ENCODE data around the gene GPR15.

GPR15 gene

DNA sequence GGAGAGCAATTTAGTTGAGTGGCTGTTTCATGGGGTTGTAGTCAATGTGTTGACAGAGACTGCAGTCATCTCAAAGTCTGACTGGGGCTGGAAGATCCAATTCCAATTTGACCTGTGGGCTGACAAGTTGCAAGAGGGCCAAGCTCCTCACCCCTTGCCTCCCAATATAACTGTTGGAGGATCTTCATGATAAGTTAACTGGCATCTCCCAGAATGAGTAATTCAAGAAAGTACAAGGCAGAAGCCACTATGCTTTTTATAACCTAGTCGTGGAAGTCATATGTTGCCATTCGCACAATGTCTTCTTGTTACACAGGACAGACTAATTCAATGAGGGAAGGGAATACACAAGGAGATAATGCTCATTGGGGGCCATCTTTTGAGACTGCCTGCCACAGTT is 29.1 kb downstream of the GPR15 start:
- no peak overlapping the region for H3K27ac ChIP-seq (ENCODE audit: low read depth, low read length)
- no peak overlapping the region for H2AK5ac ChIP-seq (ENCODE audit: low read length)
- no peak overlapping the region for H3K9ac ChIP-seq (ENCODE audit: low read length)
- H3K36me3 ChIP-seq (ENCODE audit: control insufficient read depth, insufficient read depth, low read length), result no peaks in the 10 kb centered on the region
- H3K79me1 ChIP-seq (ENCODE audit: low read length), result no peaks in the 10 kb centered on the region
- no peaks in the 10 kb centered on the region for H3K79me2 ChIP-seq (ENCODE audit: control insufficient read depth, insufficient read depth, low read length)
- no peak for DNase-seq
- H3K4me2 ChIP-seq (ENCODE audit: low read length), result no peak overlapping the region
- H4K8ac ChIP-seq (ENCODE audit: low read depth, low read length), result no peak overlapping the region
- no peak overlapping the region for H3K56ac ChIP-seq (ENCODE audit: low read length)
- no peak overlapping the region for H3K18ac ChIP-seq (ENCODE audit: low read length)
- H3K23ac ChIP-seq (ENCODE audit: low read length), result no peak overlapping the region
- H3K4me3 ChIP-seq (ENCODE audit: low read length), result no peak overlapping the region
- no peak overlapping the region for H2BK120ac ChIP-seq (ENCODE audit: low read depth, low read length)
- no peak overlapping the region for H2BK5ac ChIP-seq (ENCODE audit: low read length)
- H4K5ac ChIP-seq (ENCODE audit: low read length), result no peak overlapping the region
- H3K4me1 ChIP-seq (ENCODE audit: control insufficient read depth, low read depth, low read length), result no peaks in the 10 kb centered on the region
- no peaks in the 10 kb centered on the region for H3K27me3 ChIP-seq (ENCODE audit: insufficient read depth, low read length, poor library complexity)
- no peak overlapping the region for H2BK15ac ChIP-seq (replicated peaks; ENCODE audit: low read depth)
- no CpG with 5 or more reads among the region's 2 CpGs for WGBS (ENCODE audit: extremely low coverage, insufficient coverage, low lambda C conversion rate)
- H3K4ac ChIP-seq (ENCODE audit: low read depth, low read length), result no peak overlapping the region

DNA sequence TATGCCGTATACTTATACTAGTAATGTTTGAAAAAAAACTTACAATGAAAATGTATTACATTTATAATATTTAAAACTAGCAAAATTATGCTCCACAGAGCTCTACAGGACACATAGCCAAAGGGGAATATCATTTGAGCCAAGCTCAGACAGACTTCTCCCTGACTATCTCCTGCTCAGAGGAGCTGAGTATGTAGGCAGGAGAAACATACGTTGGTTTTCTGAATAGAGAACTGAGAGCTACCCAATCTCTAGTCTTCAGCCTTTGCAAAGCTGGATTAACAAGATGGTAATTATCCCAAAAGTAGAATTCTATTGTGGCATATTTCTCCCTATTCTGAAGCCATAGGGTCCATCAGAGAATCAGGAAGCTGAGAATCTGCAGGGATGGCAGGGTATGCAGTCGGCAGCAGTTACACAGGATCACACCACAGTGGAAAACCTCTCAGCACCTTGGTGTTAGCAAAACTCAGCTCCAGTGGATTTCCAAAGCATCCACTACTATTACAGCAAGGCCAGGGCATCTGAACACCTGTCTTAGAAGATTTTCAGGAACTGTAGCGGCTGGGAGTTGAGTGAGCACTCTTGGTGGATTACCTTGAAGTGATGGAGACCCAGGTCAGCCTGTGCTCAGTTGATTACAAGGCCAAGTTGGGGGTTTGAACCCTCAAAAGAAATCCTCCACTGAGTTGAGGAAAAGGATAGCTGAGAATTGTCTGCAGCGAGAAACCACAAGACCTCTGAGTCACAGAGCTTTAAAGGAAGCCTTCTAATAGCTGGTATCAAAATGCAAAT is 30.1 kb downstream of the GPR15 start:
- no peak overlapping the region for H3K56ac ChIP-seq (ENCODE audit: low read length)
- no CpG with 5 or more reads among the region's 5 CpGs for WGBS (ENCODE audit: extremely low coverage, insufficient coverage, low lambda C conversion rate)
- H4K5ac ChIP-seq (ENCODE audit: low read length), result no peak overlapping the region
- no peaks in the 10 kb centered on the region for H3K79me2 ChIP-seq (ENCODE audit: control insufficient read depth, insufficient read depth, low read length)
- no peaks in the 10 kb centered on the region for H3K36me3 ChIP-seq (ENCODE audit: control insufficient read depth, insufficient read depth, low read length)
- H3K27ac ChIP-seq (ENCODE audit: low read depth, low read length), result no peak overlapping the region
- no peaks in the 10 kb centered on the region for H3K79me1 ChIP-seq (ENCODE audit: low read length)
- H3K27me3 ChIP-seq (ENCODE audit: insufficient read depth, low read length, poor library complexity), result no peaks in the 10 kb centered on the region
- H2BK120ac ChIP-seq (ENCODE audit: low read depth, low read length), result no peak overlapping the region
- no peak overlapping the region for H2BK15ac ChIP-seq (replicated peaks; ENCODE audit: low read depth)
- no peaks in the 10 kb centered on the region for H3K4me1 ChIP-seq (ENCODE audit: control insufficient read depth, low read depth, low read length)
- H3K4ac ChIP-seq (ENCODE audit: low read depth, low read length), result no peak overlapping the region
- H3K4me2 ChIP-seq (ENCODE audit: low read length), result no peak overlapping the region
- H2AK5ac ChIP-seq (ENCODE audit: low read length), result no peak overlapping the region
- H3K23ac ChIP-seq (ENCODE audit: low read length), result no peak overlapping the region
- no peak overlapping the region for H3K4me3 ChIP-seq (ENCODE audit: low read length)
- no peak for DNase-seq
- H3K9ac ChIP-seq (ENCODE audit: low read length), result no peak overlapping the region
- no peak overlapping the region for H3K18ac ChIP-seq (ENCODE audit: low read length)
- no peak overlapping the region for H2BK5ac ChIP-seq (ENCODE audit: low read length)
- no peak overlapping the region for H4K8ac ChIP-seq (ENCODE audit: low read depth, low read length)

DNA sequence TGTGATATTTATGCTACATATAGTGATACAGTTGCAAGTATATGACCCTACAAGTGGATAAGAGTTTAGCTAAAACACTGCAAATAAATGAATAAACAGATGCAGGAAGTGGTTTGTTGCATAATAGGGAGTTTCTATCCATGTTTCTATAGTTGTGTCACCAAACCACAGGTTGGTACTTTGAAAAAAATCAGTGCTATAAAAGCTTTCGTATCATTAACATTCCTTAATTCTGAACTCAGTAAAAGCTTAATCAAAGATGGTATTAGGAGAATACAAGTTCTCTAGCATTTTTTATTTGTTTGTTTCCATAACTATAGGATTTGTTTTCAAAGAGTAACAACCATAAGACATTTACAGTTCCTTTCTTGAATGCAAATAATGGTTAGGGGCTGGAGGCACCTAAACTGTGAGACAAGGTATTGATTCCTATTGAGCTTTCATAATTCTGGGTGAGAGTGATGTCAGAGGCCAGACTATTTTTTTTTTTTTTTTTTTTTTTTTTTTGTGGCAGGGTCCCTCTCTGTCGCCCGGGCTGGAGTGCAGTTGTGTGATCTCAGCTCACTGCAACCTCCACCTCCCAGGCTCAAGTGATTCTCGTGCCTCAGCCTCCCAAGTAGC is 32.0 kb downstream of the GPR15 start:
- no peak for DNase-seq
- Histone ChIP-seq H3K4me1 (ENCODE audit: control insufficient read depth, low read depth, low read length) (no peaks in the 10 kb centered on the region), H2AK5ac (ENCODE audit: low read length) (no peak overlapping the region), H2BK5ac (ENCODE audit: low read length) (no peak overlapping the region), H4K5ac (ENCODE audit: low read length) (no peak overlapping the region), H3K27ac (ENCODE audit: low read depth, low read length) (no peak overlapping the region), H3K27me3 (ENCODE audit: insufficient read depth, low read length, poor library complexity) (no peaks in the 10 kb centered on the region), H3K4ac (ENCODE audit: low read depth, low read length) (no peak overlapping the region), H3K18ac (ENCODE audit: low read length) (no peak overlapping the region), H3K4me2 (ENCODE audit: low read length) (no peak overlapping the region), H3K9ac (ENCODE audit: low read length) (no peak overlapping the region), H4K8ac (ENCODE audit: low read depth, low read length) (no peak overlapping the region), H3K56ac (ENCODE audit: low read length) (no peak overlapping the region), H2BK120ac (ENCODE audit: low read depth, low read length) (no peak overlapping the region), H2BK15ac (replicated peaks; ENCODE audit: low read depth) (no peak overlapping the region), H3K4me3 (ENCODE audit: low read length) (no peak overlapping the region), H3K36me3 (ENCODE audit: control insufficient read depth, insufficient read depth, low read length) (no peaks in the 10 kb centered on the region), H3K79me1 (ENCODE audit: low read length) (no peaks in the 10 kb centered on the region), H3K23ac (ENCODE audit: low read length) (no peak overlapping the region), H3K79me2 (ENCODE audit: control insufficient read depth, insufficient read depth, low read length) (no peaks in the 10 kb centered on the region)
- WGBS (ENCODE audit: extremely low coverage, insufficient coverage, low lambda C conversion rate), result no CpG with 5 or more reads among the region's 4 CpGs

DNA sequence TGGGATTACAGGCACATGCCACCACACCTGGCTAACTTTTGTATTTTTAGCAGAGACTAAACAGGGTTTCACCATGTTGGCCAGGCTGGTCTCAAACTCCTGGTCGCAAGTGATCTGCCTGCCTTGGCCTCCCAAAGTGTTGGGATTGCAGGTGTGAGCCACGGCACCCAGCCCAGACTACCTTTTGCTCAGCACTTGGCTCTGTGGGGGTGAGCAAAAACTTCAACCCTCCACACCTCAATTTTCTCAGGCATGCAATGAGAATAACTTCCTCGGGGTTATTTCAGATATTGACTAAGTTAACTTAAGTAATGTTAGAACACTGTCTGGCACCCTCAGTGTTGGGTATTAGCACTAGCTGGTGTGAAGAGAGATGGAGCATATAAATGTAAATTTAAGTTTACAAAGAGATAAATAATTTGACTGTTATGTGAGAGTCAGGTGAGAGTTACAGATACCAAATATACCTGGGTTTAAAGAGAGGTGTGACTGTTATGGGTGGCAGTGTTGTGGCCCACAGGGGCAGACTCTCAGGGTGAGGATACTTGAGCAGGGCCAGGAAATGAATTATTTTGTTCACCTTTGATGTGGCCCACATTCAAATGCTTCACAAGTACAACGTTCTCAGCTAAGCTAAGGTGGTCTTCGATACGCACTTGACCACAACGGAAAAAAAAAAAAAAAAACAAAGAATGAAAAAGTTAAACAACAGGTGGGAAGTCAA is 32.7 kb downstream of the GPR15 start:
- H2BK120ac ChIP-seq (ENCODE audit: low read depth, low read length), result no peak overlapping the region
- no peak for DNase-seq
- H3K27ac ChIP-seq (ENCODE audit: low read depth, low read length), result no peak overlapping the region
- H2BK5ac ChIP-seq (ENCODE audit: low read length), result no peak overlapping the region
- H3K23ac ChIP-seq (ENCODE audit: low read length), result no peak overlapping the region
- no peak overlapping the region for H4K8ac ChIP-seq (ENCODE audit: low read depth, low read length)
- no peaks in the 10 kb centered on the region for H3K4me1 ChIP-seq (ENCODE audit: control insufficient read depth, low read depth, low read length)
- H3K56ac ChIP-seq (ENCODE audit: low read length), result no peak overlapping the region
- WGBS (ENCODE audit: extremely low coverage, insufficient coverage, low lambda C conversion rate), result no CpG with 5 or more reads among the region's 7 CpGs
- no peaks in the 10 kb centered on the region for H3K36me3 ChIP-seq (ENCODE audit: control insufficient read depth, insufficient read depth, low read length)
- no peak overlapping the region for H4K5ac ChIP-seq (ENCODE audit: low read length)
- no peaks in the 10 kb centered on the region for H3K79me1 ChIP-seq (ENCODE audit: low read length)
- no peaks in the 10 kb centered on the region for H3K79me2 ChIP-seq (ENCODE audit: control insufficient read depth, insufficient read depth, low read length)
- H3K27me3 ChIP-seq (ENCODE audit: insufficient read depth, low read length, poor library complexity), result no peaks in the 10 kb centered on the region
- H3K4ac ChIP-seq (ENCODE audit: low read depth, low read length), result no peak overlapping the region
- H3K4me3 ChIP-seq (ENCODE audit: low read length), result no peak overlapping the region
- H3K4me2 ChIP-seq (ENCODE audit: low read length), result no peak overlapping the region
- H3K9ac ChIP-seq (ENCODE audit: low read length), result no peak overlapping the region
- no peak overlapping the region for H3K18ac ChIP-seq (ENCODE audit: low read length)
- H2BK15ac ChIP-seq (replicated peaks; ENCODE audit: low read depth), result no peak overlapping the region
- no peak overlapping the region for H2AK5ac ChIP-seq (ENCODE audit: low read length)

DNA sequence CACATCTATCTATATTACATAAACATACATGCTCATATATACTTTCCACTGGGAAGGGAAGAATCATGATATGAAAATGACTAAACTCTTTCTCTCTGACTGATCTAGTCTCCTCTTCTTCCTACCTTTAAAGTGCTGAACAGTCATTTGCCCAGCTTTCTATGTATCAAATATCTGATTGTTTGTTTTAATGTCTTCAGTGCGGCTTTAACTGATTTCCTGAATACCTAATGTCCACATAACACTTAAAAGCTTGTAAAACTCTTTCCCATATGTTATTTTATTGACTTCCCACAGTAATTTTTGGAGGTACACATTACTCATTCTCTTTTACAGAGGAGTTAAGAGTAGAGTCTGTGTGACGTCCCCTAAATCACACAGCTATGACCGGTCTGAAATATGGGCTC is 33.5 kb downstream of the GPR15 start:
- H3K79me2 ChIP-seq (ENCODE audit: control insufficient read depth, insufficient read depth, low read length), result no peaks in the 10 kb centered on the region
- no peaks in the 10 kb centered on the region for H3K27me3 ChIP-seq (ENCODE audit: insufficient read depth, low read length, poor library complexity)
- H3K79me1 ChIP-seq (ENCODE audit: low read length), result no peaks in the 10 kb centered on the region
- H2AK5ac ChIP-seq (ENCODE audit: low read length), result no peak overlapping the region
- H3K18ac ChIP-seq (ENCODE audit: low read length), result no peak overlapping the region
- no peak overlapping the region for H4K8ac ChIP-seq (ENCODE audit: low read depth, low read length)
- no peak overlapping the region for H3K9ac ChIP-seq (ENCODE audit: low read length)
- H3K4me3 ChIP-seq (ENCODE audit: low read length), result no peak overlapping the region
- no peak overlapping the region for H3K56ac ChIP-seq (ENCODE audit: low read length)
- no peaks in the 10 kb centered on the region for H3K36me3 ChIP-seq (ENCODE audit: control insufficient read depth, insufficient read depth, low read length)
- no peak overlapping the region for H2BK15ac ChIP-seq (replicated peaks; ENCODE audit: low read depth)
- no peaks in the 10 kb centered on the region for H3K4me1 ChIP-seq (ENCODE audit: control insufficient read depth, low read depth, low read length)
- no CpG with 5 or more reads among the region's 3 CpGs for WGBS (ENCODE audit: extremely low coverage, insufficient coverage, low lambda C conversion rate)
- H3K4me2 ChIP-seq (ENCODE audit: low read length), result no peak overlapping the region
- H2BK120ac ChIP-seq (ENCODE audit: low read depth, low read length), result no peak overlapping the region
- H4K5ac ChIP-seq (ENCODE audit: low read length), result no peak overlapping the region
- no peak for DNase-seq
- no peak overlapping the region for H2BK5ac ChIP-seq (ENCODE audit: low read length)
- no peak overlapping the region for H3K27ac ChIP-seq (ENCODE audit: low read depth, low read length)
- no peak overlapping the region for H3K4ac ChIP-seq (ENCODE audit: low read depth, low read length)
- no peak overlapping the region for H3K23ac ChIP-seq (ENCODE audit: low read length)
